ENCODE measurements around the gene SLC43A3.
A peak's percentile ranks its signal among the peaks of the same experiment; 100 is the strongest.

Gene SLC43A3

GRCh38 chr11:57428643-57429042 lies 1.7 kb upstream of the SLC43A3 start:
- H3K4me1 Mint-ChIP-seq: peaks cover 34% of the 10 kb centered on the region
- peaks cover 5% of the 10 kb centered on the region for H3K36me3 Mint-ChIP-seq (ENCODE audit: low read depth)
- TF ChIP-seq, protein P1, sequence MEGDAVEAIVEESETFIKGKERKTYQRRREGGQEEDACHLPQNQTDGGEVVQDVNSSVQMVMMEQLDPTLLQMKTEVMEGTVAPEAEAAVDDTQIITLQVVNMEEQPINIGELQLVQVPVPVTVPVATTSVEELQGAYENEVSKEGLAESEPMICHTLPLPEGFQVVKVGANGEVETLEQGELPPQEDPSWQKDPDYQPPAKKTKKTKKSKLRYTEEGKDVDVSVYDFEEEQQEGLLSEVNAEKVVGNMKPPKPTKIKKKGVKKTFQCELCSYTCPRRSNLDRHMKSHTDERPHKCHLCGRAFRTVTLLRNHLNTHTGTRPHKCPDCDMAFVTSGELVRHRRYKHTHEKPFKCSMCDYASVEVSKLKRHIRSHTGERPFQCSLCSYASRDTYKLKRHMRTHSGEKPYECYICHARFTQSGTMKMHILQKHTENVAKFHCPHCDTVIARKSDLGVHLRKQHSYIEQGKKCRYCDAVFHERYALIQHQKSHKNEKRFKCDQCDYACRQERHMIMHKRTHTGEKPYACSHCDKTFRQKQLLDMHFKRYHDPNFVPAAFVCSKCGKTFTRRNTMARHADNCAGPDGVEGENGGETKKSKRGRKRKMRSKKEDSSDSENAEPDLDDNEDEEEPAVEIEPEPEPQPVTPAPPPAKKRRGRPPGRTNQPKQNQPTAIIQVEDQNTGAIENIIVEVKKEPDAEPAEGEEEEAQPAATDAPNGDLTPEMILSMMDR (IDR thresholded peaks at IDR 0.05): no peak
- no peak overlapping the region for H3K27ac Mint-ChIP-seq
- DNase-seq: no peak
- peaks cover 48% of the 10 kb centered on the region for H3K27me3 Mint-ChIP-seq (ENCODE audit: low read depth, poor library complexity)
- H3K4me3 Mint-ChIP-seq: no peak overlapping the region
- H3K9me3 Mint-ChIP-seq: no peaks in the 10 kb centered on the region

DNA sequence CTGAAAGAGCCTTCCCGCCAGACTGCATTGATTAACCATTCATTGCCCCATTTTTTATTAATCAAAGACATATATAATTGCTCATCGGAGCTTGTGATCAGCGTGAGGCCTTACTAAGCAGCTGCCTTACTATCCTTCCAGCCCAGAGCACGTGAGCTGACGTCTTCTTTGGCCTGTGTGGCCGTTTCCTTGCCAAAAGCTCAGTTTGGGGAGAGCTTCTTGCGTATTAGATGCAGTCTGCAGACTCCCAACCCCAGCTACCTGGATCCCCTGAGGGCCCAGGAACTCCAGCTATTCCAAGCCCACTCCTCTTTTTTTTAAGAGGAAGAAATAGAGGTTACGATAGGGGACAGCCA lies 784 bp upstream of the SLC43A3 start:
- peaks cover 45% of the 10 kb centered on the region for H3K27me3 Mint-ChIP-seq (ENCODE audit: low read depth, poor library complexity)
- no peaks in the 10 kb centered on the region for H3K9me3 Mint-ChIP-seq
- peak overlapping the region; percentile 80 for H3K4me3 Mint-ChIP-seq

DNA sequence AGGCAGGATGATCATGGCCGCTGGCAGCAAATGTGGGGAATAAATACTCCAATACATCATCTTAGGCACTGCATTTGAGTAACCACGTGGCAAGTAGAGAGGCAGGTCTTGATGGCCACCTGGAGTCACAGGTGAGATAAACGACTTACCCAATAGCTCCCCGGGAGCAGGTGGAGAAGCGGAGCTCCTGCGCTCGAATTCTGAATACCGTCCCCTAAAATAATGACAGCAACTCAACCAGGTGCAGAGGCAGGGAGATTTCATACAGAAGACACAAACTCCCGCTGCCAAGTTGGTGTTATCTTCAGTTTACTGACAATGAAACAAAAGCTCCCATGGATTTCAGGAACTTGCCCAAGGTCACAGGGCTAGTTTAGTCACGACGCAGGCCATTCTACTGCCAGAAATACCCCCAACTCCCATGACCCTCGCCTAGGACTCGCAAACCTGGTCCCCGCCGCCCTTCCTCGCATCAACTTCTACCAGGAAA lies 437 bp downstream of the SLC43A3 start:
- peak overlapping the region; percentile 80 for H3K4me3 Mint-ChIP-seq
- no peak for DNase-seq
- no peaks in the 10 kb centered on the region for H3K9me3 Mint-ChIP-seq
- TF ChIP-seq, protein P1 (IDR thresholded peaks at IDR 0.05): no peak
- H3K27ac Mint-ChIP-seq: no peak overlapping the region
- H3K36me3 Mint-ChIP-seq (ENCODE audit: low read depth): peaks cover 16% of the 10 kb centered on the region
- peaks cover 34% of the 10 kb centered on the region for H3K4me1 Mint-ChIP-seq
- H3K27me3 Mint-ChIP-seq (ENCODE audit: low read depth, poor library complexity): peaks cover 40% of the 10 kb centered on the region

More for the DNA sequence above, 784 bp upstream of the SLC43A3 start:
- H3K4me1 Mint-ChIP-seq: peaks cover 34% of the 10 kb centered on the region
- no peak overlapping the region for H3K27ac Mint-ChIP-seq
- TF ChIP-seq, protein P1 (IDR thresholded peaks at IDR 0.05): no peak
- no peak for DNase-seq
- peaks cover 12% of the 10 kb centered on the region for H3K36me3 Mint-ChIP-seq (ENCODE audit: low read depth)

DNA sequence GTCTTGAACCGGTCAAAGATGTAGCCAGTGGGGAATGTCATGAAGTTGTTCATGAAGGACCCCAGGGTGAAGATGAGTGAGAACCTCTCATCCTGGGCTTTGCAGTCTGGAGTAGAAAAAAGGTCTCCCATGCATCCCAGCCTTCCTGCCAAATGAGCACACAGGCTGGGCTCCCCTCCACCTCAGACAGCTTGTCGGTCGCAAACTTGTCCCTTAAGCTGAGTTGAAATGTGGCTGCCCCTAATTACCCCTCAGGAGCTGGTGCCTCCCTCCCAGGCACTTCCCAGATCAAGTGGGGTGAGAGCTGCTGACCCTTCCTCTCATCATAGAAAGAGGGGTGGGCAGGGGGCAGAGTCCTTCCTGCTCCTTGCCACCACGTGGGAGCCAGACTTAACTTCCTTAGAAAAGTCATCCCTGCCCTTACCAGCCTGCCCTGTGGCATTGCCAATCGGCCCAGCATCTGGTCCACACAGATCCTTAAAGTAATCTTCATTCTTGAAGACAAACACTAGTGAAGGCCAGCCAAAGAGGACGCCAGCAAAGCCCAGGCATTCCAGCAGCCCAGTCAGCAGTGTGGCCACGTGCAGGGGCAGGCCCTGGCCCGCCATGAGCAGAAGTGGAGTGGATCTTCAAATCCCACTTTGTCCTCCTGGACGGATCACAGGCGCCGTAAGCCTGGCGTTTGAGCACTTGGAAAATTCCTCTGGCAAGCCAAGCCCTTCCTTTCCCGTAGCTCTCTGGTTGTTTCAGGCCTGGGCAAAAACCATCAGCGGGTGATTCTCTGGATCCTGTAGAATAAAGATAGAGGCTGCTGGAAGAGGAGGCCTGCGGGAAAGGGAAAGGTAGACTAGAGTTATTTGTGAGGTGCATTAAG lies 1.1 kb downstream of the SLC43A3 start:
- Mint-ChIP-seq H3K27me3 (ENCODE audit: low read depth, poor library complexity) (peaks cover 40% of the 10 kb centered on the region), H3K4me3 (peak overlapping the region; percentile 80), H3K4me1 (peaks cover 34% of the 10 kb centered on the region), H3K27ac (no peak overlapping the region), H3K9me3 (no peaks in the 10 kb centered on the region), H3K36me3 (ENCODE audit: low read depth) (peaks cover 16% of the 10 kb centered on the region)
- TF ChIP-seq, protein P1 (IDR thresholded peaks at IDR 0.05): no peak
- no peak for DNase-seq

GRCh38 chr11:57424792-57425564 lies 1.9 kb downstream of the SLC43A3 start:
- H3K4me3 Mint-ChIP-seq: peak overlapping the region; percentile 65
- no peaks in the 10 kb centered on the region for H3K9me3 Mint-ChIP-seq
- DNase-seq: no peak
- TF ChIP-seq, protein P1 (IDR thresholded peaks at IDR 0.05): no peak
- H3K27me3 Mint-ChIP-seq (ENCODE audit: low read depth, poor library complexity): peaks cover 34% of the 10 kb centered on the region
- H3K27ac Mint-ChIP-seq: no peak overlapping the region
- H3K36me3 Mint-ChIP-seq (ENCODE audit: low read depth): peaks cover 16% of the 10 kb centered on the region
- H3K4me1 Mint-ChIP-seq: peaks cover 34% of the 10 kb centered on the region
